Rectal smooth muscle tissue (tissue), 1 donor: ENCODE results near the gene ZMIZ2.

ENCODE experiments used
- H3K27ac ChIP-seq: one replicate; pipeline ENCODE4 v1.7.0; 2013; ENCODE audit warnings: low read depth, low read length, inconsistent platforms
- H3K27me3 ChIP-seq: one replicate; pipeline ENCODE4 v1.7.0; 2013; ENCODE audit warnings: low read length; ENCODE audit not compliant: control insufficient read depth, insufficient read depth
- H3K36me3 ChIP-seq: one replicate; pipeline ENCODE4 v1.7.0; 2013; ENCODE audit warnings: low read length; ENCODE audit not compliant: control insufficient read depth, insufficient read depth
- H3K4me1 ChIP-seq: one replicate; pipeline ENCODE4 v1.7.0; 2013; ENCODE audit warnings: low read length; ENCODE audit not compliant: control insufficient read depth, insufficient read depth
- H3K4me3 ChIP-seq: one replicate; pipeline ENCODE4 v1.7.0; 2013; ENCODE audit warnings: low read length
- H3K9ac ChIP-seq: one replicate; pipeline ENCODE4 v1.7.0; 2013; ENCODE audit warnings: low read length

ZMIZ2 gene

DNA sequence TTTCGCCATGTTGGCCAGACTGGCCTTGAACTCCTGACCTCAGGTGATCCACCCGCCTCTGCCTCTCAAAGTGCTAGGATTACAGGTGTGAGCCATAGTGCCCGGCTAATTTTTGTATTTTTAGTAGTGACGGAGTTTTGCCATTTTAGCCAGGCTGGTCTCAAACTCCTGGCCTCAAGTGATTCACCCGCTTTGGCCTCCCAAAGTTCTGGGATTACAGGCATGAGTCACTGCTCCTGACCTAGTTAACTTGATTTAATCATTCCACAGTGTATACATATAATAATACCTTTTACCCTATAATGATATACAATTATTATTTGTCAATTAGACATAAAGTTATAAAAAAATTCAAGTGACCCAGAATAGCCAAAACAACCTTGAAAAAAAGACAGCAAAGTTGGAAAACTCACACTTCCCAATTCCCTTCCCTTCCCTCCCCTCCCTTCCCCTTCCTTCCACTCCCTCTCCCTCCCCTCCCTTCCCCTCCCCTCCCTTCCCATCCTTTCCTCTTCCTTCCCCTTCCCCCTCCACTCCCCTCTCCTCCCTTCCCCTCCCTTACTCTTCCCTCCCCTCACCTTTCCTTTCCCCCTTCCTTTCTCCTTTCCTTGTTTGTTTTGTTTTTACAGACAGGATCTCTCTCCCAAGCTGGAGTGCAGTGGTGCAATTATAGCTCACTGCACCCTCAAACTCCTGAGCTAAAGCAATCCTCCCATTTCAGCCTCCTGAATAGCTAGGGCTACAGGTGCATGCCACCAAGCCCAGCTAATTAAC is 14.8 kb upstream of the ZMIZ2 start:
- Histone ChIP-seq H3K36me3 (no peaks in the 10 kb centered on the region), H3K27ac (no peak overlapping the region), H3K4me3 (no peak overlapping the region), H3K9ac (no peak overlapping the region), H3K4me1 (no peaks in the 10 kb centered on the region), H3K27me3 (no peaks in the 10 kb centered on the region)

DNA sequence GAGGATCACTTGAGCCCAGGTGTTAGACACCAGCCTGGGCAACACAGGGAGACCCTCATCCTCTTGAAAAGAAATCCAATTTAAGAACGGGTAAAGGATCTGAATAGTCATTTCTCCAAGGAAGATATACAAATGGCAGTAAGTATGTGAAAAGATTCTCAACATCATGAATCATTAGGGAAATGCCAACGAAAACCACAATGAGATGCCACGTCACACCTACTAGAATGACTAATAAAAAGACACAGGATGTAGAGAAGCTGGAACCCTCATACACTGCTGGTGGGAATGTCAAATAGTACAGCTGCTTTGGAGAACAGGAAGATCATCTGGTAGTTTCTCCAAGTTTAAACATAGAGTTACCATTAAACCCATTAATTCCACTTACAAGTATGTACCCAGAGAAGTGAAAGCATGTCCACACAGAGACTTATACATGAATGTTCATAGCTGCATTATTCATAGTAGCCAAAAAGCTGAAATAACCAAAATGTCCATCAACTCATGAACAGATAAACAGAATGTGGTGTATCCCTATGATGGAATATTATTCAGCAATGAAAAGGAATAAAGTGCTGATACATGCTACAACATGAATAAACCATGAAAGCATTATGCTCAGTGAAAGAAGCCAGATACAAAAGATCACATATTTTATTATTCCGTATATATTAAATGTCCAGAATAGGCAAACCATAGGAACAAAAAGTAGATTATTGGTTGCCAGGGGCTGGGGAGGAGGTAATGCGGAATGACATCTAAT is 13.1 kb upstream of the ZMIZ2 start:
- Histone ChIP-seq H3K27me3 (no peaks in the 10 kb centered on the region), H3K9ac (no peak overlapping the region), H3K36me3 (peaks cover 2% of the 10 kb centered on the region), H3K4me1 (no peaks in the 10 kb centered on the region), H3K4me3 (no peak overlapping the region), H3K27ac (no peak overlapping the region)

DNA sequence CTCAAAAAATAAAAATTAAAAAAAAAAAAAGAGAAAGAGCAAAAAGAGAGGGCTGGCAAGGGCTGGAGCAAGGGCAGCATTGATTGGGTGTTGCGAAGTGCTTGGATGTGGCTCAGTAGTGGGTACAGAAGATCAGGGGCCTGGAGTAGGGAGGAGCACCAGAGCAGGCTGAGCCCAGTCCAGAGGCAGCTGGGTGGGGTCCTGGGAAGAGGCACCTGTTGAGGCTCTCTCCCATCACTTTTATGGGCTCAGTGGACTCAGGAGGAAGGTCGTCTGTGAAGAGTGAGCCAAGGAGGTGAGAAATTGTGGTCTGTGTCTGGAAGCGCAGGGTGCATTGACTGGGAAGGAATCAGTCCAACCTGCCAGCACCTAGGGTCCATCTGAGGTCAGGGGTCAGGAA is 11.8 kb upstream of the ZMIZ2 start:
- H3K9ac ChIP-seq: no peak overlapping the region
- H3K27me3 ChIP-seq: no peaks in the 10 kb centered on the region
- no peak overlapping the region for H3K27ac ChIP-seq
- H3K4me1 ChIP-seq: no peaks in the 10 kb centered on the region
- peaks cover 2% of the 10 kb centered on the region for H3K36me3 ChIP-seq
- no peak overlapping the region for H3K4me3 ChIP-seq

DNA sequence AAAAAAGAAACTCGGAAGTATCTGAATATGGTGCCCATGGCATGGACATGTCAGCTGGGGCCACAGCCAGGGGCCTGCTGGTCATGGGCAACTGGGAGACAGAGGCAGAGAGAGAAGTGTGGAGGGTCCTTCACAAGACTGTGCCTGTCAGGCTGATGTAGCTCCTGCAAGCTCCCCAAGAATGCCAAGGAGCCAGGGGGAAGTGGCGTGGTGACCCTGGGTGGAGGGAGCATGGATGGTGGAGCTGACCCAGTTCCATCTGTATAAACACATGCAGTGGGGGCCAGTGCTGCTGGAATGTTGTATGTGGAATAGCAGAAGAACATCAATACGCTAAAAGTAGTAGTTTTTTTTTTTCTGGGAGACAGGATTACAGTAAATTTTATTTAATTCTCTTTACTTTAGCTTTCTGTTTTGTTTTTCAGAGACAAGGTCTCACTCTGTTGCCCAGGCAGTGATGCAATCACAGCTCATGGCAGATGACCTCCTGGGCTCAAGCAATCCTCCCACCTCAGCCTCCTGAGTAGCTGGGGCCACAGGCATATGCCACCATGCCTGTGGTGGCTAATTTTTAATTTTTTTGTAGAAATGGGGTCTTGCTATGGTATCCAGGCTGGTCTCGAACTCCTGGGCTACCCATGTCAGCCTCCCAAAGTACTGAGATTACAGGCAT is 10.5 kb upstream of the ZMIZ2 start:
- Histone ChIP-seq H3K27me3 (no peaks in the 10 kb centered on the region), H3K4me1 (no peaks in the 10 kb centered on the region), H3K9ac (no peak overlapping the region), H3K36me3 (peaks cover 2% of the 10 kb centered on the region), H3K27ac (no peak overlapping the region), H3K4me3 (no peak overlapping the region)

DNA sequence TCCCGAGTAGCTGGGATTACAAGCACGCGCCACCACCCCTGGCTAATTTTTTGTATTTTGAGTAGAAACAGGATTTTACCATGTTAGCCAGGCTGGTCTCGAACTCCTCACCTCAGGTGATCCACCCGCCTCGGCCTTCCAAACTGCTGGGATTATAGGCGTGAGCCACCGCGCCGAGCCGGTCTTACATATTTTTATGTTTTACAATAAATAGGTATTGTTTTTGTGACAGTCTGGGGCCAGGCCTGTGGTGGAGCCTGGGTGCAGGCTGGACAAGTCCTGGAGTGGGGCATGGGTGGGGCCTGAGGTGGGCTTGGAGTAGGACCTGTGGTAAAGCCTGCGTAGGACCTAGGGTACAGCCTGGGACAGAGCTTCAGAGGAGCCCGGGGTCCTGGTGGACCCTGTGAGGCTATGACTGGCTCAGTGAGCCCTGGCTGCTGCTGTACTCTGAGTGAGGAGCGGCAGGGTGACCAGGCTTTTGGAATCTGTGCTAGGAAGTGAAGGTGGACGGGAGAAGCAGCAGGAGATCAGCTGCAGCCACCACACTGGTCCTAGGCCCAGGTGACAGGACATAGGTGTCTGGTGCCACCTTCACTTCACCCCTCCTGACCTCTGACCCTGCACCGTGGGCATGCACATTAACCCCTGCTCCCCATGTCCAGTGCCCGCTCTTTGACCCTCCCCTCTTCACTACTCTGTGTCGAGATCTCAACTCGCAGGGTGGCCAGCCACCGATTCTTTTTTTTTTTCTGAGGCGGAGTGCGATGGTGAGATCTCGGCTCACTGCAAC is 9.6 kb upstream of the ZMIZ2 start:
- no peak overlapping the region for H3K4me3 ChIP-seq
- H3K9ac ChIP-seq: no peak overlapping the region
- H3K27me3 ChIP-seq: no peaks in the 10 kb centered on the region
- peaks cover 2% of the 10 kb centered on the region for H3K36me3 ChIP-seq
- H3K27ac ChIP-seq: no peak overlapping the region
- H3K4me1 ChIP-seq: no peaks in the 10 kb centered on the region

DNA sequence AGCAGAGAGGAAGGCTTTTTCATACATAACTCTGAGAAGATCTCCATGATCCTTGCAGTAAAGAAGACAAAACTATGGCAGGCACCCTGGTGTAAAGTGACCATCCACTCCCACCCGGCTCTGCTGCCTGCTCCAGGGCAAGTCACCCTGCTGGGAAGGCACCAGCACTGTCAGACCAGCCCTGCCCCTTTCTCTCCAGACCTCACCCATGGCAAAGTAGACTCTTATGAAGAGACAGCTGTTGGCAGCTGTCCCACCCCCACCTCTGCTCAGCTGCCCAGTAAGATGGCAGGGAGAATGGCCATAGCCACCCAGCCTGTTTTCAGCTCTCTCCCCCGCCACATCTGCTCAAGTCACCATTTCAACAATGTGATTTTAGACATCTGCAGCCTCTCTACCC is 8.6 kb upstream of the ZMIZ2 start:
- H3K4me1 ChIP-seq: no peaks in the 10 kb centered on the region
- H3K9ac ChIP-seq: no peak overlapping the region
- peaks cover 2% of the 10 kb centered on the region for H3K36me3 ChIP-seq
- H3K27me3 ChIP-seq: no peaks in the 10 kb centered on the region
- no peak overlapping the region for H3K4me3 ChIP-seq
- H3K27ac ChIP-seq: no peak overlapping the region

DNA sequence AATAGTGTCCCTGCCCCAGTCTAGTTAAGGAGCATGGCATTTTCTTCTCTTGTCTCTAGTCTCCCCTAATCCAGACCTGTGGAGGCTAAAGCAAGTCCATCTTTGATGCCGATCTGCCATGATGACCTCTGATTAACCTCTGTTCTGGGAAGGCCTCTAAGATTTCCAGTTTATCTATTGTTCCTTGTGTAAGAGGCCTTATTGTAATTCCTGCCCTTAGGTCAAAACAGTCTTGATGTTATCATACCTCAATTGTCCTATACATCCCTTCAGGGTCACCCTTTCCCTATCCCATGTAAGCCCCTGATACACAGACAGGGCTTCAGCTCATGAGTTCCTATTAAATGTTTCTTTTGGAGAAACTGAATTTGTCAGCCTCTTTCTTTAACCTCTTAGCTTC is 4.9 kb upstream of the ZMIZ2 start:
- Histone ChIP-seq H3K9ac (no peak overlapping the region), H3K27me3 (no peaks in the 10 kb centered on the region), H3K4me1 (peaks cover 3% of the 10 kb centered on the region), H3K4me3 (no peak overlapping the region), H3K27ac (no peak overlapping the region), H3K36me3 (peaks cover 2% of the 10 kb centered on the region)

DNA sequence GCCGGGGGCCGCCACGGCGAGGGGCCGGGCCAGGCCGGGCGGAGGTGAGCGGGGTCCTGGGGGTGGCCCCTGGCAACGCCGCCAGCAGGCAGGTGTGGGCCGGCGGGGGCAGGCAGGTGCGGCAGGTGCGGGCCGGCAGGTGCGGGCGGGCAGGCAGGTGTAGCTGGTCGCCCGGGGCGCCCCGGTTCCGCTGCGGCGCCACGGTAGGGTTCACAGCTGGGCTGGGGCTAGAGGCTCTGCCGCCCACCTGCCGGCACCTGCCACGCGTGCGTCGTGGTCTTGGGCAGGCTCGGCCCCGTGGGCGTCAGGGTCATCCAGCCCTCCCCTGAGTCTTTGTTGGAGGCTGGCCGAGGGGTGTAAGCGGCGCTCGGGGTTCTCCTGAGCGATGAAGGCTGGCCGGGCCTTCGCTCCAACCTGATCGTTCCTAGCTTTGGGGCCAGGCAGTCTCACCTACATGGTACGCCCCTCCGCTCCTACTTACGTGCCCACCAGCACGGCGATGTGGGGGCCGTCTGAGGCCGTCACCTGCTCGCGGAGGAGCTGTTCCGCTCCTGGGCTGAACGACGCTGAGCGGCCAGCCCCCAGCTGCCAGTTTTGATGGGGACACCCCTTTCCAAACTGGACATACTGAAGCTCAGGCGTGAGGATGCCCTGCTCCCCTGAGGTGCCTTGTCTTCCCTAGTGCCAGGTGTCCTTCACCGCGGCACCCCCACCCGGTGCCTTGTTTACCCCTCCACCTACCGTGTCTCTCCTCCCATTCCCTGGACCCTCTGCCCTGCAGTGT is 493 bp downstream of the ZMIZ2 start:
- H3K4me3 ChIP-seq: peak overlapping the region; percentile 92

DNA sequence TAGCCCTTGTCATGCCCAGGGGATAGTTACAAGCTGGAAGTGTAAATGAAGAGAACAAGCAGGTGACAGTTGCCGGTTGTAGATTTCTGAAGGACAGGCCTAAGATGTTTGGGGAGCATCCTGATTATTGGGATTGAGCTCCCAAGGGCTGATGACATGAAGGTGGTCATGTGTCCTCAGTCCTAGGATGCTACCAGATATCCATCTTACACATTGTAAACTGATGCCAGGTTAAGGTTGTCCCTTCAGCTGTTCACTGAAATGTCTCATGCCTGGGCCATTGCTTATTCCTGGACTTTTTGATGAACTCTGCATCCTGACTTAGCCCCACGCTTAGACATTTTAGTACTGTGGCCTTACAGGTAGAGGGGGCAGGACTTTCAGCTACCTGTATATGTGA is 1.3 kb downstream of the ZMIZ2 start:
- Histone ChIP-seq H3K27me3 (no peaks in the 10 kb centered on the region), H3K36me3 (peaks cover 4% of the 10 kb centered on the region), H3K27ac (peak overlapping the region; percentile 44), H3K4me3 (peak overlapping the region; percentile 92), H3K4me1 (peaks cover 16% of the 10 kb centered on the region), H3K9ac (no peak overlapping the region)

More for the DNA sequence above, 493 bp downstream of the ZMIZ2 start:
- peak overlapping the region; percentile 64 for H3K27ac ChIP-seq
- H3K4me1 ChIP-seq: peaks cover 16% of the 10 kb centered on the region
- H3K36me3 ChIP-seq: peaks cover 4% of the 10 kb centered on the region
- H3K27me3 ChIP-seq: no peaks in the 10 kb centered on the region
- H3K9ac ChIP-seq: peak overlapping the region; percentile 90

DNA sequence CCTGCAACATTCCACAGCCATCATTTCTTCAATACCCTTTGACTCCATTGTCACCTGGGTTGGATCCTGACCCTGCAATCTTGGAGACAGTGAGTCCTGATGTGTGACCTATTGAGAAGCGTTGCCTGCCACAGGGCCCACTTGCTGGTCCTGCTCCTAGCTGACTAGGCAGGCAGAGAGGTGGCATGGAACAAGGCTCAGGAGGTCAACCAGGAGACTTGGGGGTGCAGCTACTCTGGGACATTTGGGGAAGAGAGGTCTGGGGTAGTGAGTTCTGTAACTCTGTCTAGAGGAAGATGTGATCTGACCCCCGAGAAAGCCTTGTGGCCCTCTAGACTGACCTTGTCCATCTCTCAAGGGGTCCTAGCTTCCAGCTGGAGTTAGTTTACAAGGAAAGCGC is 1.8 kb downstream of the ZMIZ2 start:
- H3K4me3 ChIP-seq: peak overlapping the region; percentile 19
- H3K36me3 ChIP-seq: peaks cover 4% of the 10 kb centered on the region
- H3K9ac ChIP-seq: no peak overlapping the region
- H3K27ac ChIP-seq: no peak overlapping the region
- H3K4me1 ChIP-seq: peaks cover 21% of the 10 kb centered on the region
- no peaks in the 10 kb centered on the region for H3K27me3 ChIP-seq

DNA sequence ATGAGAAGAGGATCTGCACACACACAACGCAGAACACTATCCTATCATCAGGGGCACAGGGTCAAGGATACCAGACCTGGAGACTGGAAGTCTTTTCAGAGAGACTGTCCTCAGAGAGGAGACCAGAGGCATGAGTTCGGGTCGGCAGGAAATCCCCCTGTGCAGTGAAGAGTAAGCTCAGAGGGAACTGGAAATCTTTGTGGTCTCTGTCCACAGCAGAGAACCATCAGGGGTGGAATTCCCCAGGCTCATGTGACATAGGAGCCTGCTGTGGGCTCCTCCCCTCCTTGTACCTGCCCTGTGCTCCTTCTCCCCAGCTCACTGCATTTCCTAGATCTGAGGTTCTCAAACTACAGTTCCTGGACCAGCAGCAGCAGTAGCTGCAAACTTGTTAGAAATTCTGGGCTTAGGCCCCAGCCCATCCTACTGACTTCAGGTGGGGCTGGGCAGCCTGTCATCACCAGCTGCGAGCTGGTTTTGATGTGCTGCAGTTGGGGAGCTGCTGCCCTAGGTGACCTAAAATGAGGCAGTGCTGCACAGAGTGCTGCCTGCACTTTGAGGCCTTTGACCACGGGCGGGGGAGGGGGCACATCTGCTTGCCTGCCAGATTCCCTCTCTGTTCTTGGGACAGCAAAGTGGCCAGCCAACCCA is 2.4 kb downstream of the ZMIZ2 start:
- peaks cover 27% of the 10 kb centered on the region for H3K4me1 ChIP-seq
- peaks cover 4% of the 10 kb centered on the region for H3K36me3 ChIP-seq
- H3K4me3 ChIP-seq: peak overlapping the region; percentile 19
- H3K27me3 ChIP-seq: no peaks in the 10 kb centered on the region
- H3K27ac ChIP-seq: no peak overlapping the region
- no peak overlapping the region for H3K9ac ChIP-seq
